Sigmoid colon (tissue), 4 donors: Measurements from ENCODE around the gene TMEM240.
"Not testable (repeated sequence)": the region's sequence is repeated elsewhere in the genome, so short reads cannot be mapped to it uniquely, and the experiment has no call there.

ENCODE experiments used
- EP300 ChIP-seq, 4 donors: sonication (generic); formaldehyde crosslinking; IDR thresholded peaks; one replicate each; pipeline ENCODE4 v1.6.1; 2017; ENCODE audit warnings: antibody characterized with exemption in 4 of 4
- POLR2A ChIP-seq, 2 donors: fragments of 450-650 bp; IDR thresholded peaks; one replicate each; pipeline ENCODE4 v1.6.1; 2016; ENCODE audit warnings: antibody characterized with exemption in 2 of 2, mild to moderate bottlenecking in 2 of 2, moderate library complexity in 2 of 2
- TF ChIP-seq, protein P1 (sequence below), 4 experiments: fragments of 450-650 bp in 3 of 4; fragments of 200-600 bp in 1 of 4; IDR thresholded peaks; one replicate each; pipeline ENCODE4 v1.5.1; 2016 to 2019; ENCODE audit warnings: antibody characterized with exemption in 4 of 4, mild to moderate bottlenecking in 3 of 4, moderate library complexity in 2 of 4

DNA sequence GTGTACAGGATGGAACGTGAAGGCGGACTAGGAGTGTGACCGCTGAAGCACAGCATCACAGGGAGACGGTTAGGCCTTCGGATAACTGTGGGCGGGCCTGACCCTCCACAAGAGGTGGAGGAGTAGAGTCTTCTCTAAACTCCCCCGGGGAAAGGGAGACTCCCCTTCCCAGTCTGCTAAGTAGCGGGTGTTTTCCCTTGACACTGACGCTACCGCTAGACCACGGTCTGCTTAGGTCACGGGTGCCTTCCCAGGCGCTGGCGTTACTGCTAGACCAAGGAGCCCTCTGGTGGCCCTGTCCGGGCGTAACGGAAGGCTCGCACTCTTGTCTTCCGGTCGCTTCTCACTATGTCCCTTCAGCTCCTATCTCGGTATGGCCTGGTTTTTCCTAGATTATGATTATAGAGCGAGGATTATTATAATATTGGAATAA lies 35.0 kb downstream of the TMEM240 start:
- TF ChIP-seq, protein P1, sequence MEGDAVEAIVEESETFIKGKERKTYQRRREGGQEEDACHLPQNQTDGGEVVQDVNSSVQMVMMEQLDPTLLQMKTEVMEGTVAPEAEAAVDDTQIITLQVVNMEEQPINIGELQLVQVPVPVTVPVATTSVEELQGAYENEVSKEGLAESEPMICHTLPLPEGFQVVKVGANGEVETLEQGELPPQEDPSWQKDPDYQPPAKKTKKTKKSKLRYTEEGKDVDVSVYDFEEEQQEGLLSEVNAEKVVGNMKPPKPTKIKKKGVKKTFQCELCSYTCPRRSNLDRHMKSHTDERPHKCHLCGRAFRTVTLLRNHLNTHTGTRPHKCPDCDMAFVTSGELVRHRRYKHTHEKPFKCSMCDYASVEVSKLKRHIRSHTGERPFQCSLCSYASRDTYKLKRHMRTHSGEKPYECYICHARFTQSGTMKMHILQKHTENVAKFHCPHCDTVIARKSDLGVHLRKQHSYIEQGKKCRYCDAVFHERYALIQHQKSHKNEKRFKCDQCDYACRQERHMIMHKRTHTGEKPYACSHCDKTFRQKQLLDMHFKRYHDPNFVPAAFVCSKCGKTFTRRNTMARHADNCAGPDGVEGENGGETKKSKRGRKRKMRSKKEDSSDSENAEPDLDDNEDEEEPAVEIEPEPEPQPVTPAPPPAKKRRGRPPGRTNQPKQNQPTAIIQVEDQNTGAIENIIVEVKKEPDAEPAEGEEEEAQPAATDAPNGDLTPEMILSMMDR (IDR thresholded peaks at IDR 0.05) = peak in 3 of 4 experiments; percentile 36 to 57 (median 53)
- not testable (repeated sequence) for TF ChIP-seq POLR2A, EP300 (IDR thresholded peaks at IDR 0.05)
